DMS53 treated with DMSO at 0.1 percent for 48 hours (cell line): Measurements from ENCODE around the gene KSR1.
A peak's percentile ranks its signal among the peaks of the same experiment; 100 is the strongest.

ENCODE experiments used
- DNase-seq: peaks from one replicate; lab custom pipeline; 2025; ENCODE audit not compliant: unreplicated experiment; lab: John Stamatoyannopoulos, UW

KSR1 gene

GRCh38 chr17:27533874-27534815, 77.9 kb downstream of the KSR1 start:
- no peak for DNase-seq

- DNase-seq: no peak
These were observed 79.1 kb downstream of the KSR1 start for GRCh38 chr17:27535178-27535928.

- DNase-seq: no peak
These were observed 79.7 kb downstream of the KSR1 start for GRCh38 chr17:27535975-27536374.

- DNase-seq: no peak
These were observed 80.5 kb downstream of the KSR1 start for GRCh38 chr17:27536781-27537180.

- DNase-seq: no peak
These were observed 82.1 kb downstream of the KSR1 start for GRCh38 chr17:27538156-27538955.

GRCh38 chr17:27539152-27539551, 82.9 kb downstream of the KSR1 start:
- peak; percentile 39 for DNase-seq

- DNase-seq: no peak
These were observed 83.6 kb downstream of the KSR1 start for GRCh38 chr17:27539794-27540317.

- peak; percentile 87 for DNase-seq
These were observed 84.3 kb downstream of the KSR1 start for GRCh38 chr17:27540318-27541101.

- DNase-seq: no peak
These were observed 85.2 kb downstream of the KSR1 start for GRCh38 chr17:27541301-27542023.

GRCh38 chr17:27542841-27543463, 86.7 kb downstream of the KSR1 start:
- no peak for DNase-seq

GRCh38 chr17:27543464-27543856, 87.2 kb downstream of the KSR1 start:
- no peak for DNase-seq

- DNase-seq: no peak
These were observed 87.7 kb downstream of the KSR1 start for GRCh38 chr17:27543958-27544349.

GRCh38 chr17:27544350-27545131, 88.3 kb downstream of the KSR1 start:
- DNase-seq: peak; percentile 51

- peak; percentile 97 for DNase-seq
These were observed 89.4 kb downstream of the KSR1 start for GRCh38 chr17:27545562-27546229.

- DNase-seq: peak; percentile 77
These were observed 90.5 kb downstream of the KSR1 start for GRCh38 chr17:27546624-27547300.

GRCh38 chr17:27547301-27547683, 91.0 kb downstream of the KSR1 start:
- DNase-seq: peak; percentile 30

- no peak for DNase-seq
These were observed 92.1 kb downstream of the KSR1 start for GRCh38 chr17:27548369-27548768.
